Measurements from ENCODE around the gene SYT7. TPM values are rescaled to one million over a fixed set of nuclear protein-coding genes. Genes with fewer than 3 reads are reported as not detected.
"Not testable (repeated sequence)": the region's sequence is repeated elsewhere in the genome, so short reads cannot be mapped to it uniquely, and the experiment has no call there.

The SYT7 gene
- total RNA-seq, 1 donor: 3.6 TPM

- H3K9me3 ChIP-seq (ENCODE audit: low read depth, low read length): no peaks in the 10 kb centered on the region
- H3K4me2 ChIP-seq (ENCODE audit: insufficient read depth, low read length): peak overlapping the region; percentile 54
- H4K20me1 ChIP-seq (ENCODE audit: insufficient read depth, low read length): peaks cover 4% of the 10 kb centered on the region
- DNase-seq (ENCODE audit: insufficient read length, low spot score, missing footprints): no peak
- H3K79me2 ChIP-seq (ENCODE audit: insufficient read depth, low read length): no peaks in the 10 kb centered on the region
- no peaks in the 10 kb centered on the region for H3K36me3 ChIP-seq (ENCODE audit: insufficient read depth, low read length)
- peak overlapping the region; percentile 94 for H3K27ac ChIP-seq (ENCODE audit: low read depth, low read length)
- no peaks in the 10 kb centered on the region for H3K27me3 ChIP-seq (ENCODE audit: insufficient read depth, low read length)
- no peak overlapping the region for H2AFZ ChIP-seq (ENCODE audit: low read length)
- TF ChIP-seq, protein P1, sequence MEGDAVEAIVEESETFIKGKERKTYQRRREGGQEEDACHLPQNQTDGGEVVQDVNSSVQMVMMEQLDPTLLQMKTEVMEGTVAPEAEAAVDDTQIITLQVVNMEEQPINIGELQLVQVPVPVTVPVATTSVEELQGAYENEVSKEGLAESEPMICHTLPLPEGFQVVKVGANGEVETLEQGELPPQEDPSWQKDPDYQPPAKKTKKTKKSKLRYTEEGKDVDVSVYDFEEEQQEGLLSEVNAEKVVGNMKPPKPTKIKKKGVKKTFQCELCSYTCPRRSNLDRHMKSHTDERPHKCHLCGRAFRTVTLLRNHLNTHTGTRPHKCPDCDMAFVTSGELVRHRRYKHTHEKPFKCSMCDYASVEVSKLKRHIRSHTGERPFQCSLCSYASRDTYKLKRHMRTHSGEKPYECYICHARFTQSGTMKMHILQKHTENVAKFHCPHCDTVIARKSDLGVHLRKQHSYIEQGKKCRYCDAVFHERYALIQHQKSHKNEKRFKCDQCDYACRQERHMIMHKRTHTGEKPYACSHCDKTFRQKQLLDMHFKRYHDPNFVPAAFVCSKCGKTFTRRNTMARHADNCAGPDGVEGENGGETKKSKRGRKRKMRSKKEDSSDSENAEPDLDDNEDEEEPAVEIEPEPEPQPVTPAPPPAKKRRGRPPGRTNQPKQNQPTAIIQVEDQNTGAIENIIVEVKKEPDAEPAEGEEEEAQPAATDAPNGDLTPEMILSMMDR (IDR thresholded peaks at IDR 0.05; ENCODE audit: extremely low read depth, low read depth, low read length): no peak
- peaks cover 25% of the 10 kb centered on the region for H3K4me1 ChIP-seq (ENCODE audit: insufficient read depth, low read length)
- H3K4me3 ChIP-seq (ENCODE audit: insufficient read depth, low read length): peak overlapping the region; percentile 33
Observed at GRCh38 chr11:61472868-61473267, 108.0 kb downstream of the SYT7 start.

DNA sequence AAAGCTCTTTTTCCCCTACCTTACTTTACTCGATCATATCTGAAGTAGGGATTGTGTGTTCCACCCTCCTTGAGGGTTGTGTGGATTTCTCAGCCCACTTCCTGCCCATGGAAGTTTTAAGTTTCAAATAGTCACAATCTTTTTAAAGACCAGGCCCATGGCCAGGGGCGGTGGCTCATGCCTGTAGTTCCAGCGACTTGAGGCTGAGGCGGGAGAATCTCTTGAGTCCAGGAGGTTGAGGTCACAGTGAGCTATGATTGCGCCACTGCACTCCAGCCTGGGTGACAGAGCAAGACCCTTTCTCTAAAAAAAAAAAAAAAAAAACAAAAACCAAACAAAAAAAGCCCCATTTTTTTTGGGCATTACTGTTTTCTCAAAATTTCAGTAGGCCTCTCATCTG is 108.6 kb downstream of the SYT7 start:
- H3K36me3 ChIP-seq (ENCODE audit: insufficient read depth, low read length): no peaks in the 10 kb centered on the region
- no peaks in the 10 kb centered on the region for H4K20me1 ChIP-seq (ENCODE audit: insufficient read depth, low read length)
- H2AFZ ChIP-seq (ENCODE audit: low read length): peak overlapping the region; percentile 21
- H3K4me1 ChIP-seq (ENCODE audit: insufficient read depth, low read length): peaks cover 25% of the 10 kb centered on the region
- no peaks in the 10 kb centered on the region for H3K79me2 ChIP-seq (ENCODE audit: insufficient read depth, low read length)
- peak overlapping the region; percentile 54 for H3K4me2 ChIP-seq (ENCODE audit: insufficient read depth, low read length)
- TF ChIP-seq, protein P1 (IDR thresholded peaks at IDR 0.05; ENCODE audit: extremely low read depth, low read depth, low read length): no peak
- no peaks in the 10 kb centered on the region for H3K9me3 ChIP-seq (ENCODE audit: low read depth, low read length)
- H3K4me3 ChIP-seq (ENCODE audit: insufficient read depth, low read length): peak overlapping the region; percentile 33
- H3K27ac ChIP-seq (ENCODE audit: low read depth, low read length): peak overlapping the region; percentile 94
- H3K27me3 ChIP-seq (ENCODE audit: insufficient read depth, low read length): no peaks in the 10 kb centered on the region
- peak; percentile 83 for DNase-seq (ENCODE audit: insufficient read length, low spot score, missing footprints)

DNA sequence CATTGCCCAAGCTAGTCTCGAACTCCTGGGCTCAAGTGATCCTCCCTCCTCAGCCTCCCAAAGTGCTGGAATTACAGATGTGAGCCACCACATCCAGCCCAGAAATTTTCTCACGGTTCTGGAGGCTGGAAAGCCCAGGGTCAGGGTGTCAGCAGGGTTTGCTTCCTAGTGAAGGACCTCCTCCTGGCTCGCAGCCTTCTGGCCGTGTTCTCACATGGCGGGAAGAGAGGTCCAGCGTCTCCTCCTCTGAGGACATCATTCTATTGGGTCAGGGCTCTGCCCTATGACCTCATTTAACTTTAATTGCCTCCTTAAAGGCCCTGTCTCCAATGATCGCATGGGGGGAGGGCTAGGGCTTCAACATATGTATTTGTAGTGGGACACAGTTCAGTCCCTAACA is 112.9 kb downstream of the SYT7 start:
- no peak overlapping the region for H3K27ac ChIP-seq (ENCODE audit: low read depth, low read length)
- no peak for DNase-seq (ENCODE audit: insufficient read length, low spot score, missing footprints)
- H3K4me3 ChIP-seq (ENCODE audit: insufficient read depth, low read length): no peak overlapping the region
- no peaks in the 10 kb centered on the region for H4K20me1 ChIP-seq (ENCODE audit: insufficient read depth, low read length)
- no peak overlapping the region for H2AFZ ChIP-seq (ENCODE audit: low read length)
- peaks cover 13% of the 10 kb centered on the region for H3K4me1 ChIP-seq (ENCODE audit: insufficient read depth, low read length)
- no peaks in the 10 kb centered on the region for H3K36me3 ChIP-seq (ENCODE audit: insufficient read depth, low read length)
- no peaks in the 10 kb centered on the region for H3K9me3 ChIP-seq (ENCODE audit: low read depth, low read length)
- TF ChIP-seq, protein P1 (IDR thresholded peaks at IDR 0.05; ENCODE audit: extremely low read depth, low read depth, low read length): no peak
- no peak overlapping the region for H3K4me2 ChIP-seq (ENCODE audit: insufficient read depth, low read length)
- H3K27me3 ChIP-seq (ENCODE audit: insufficient read depth, low read length): no peaks in the 10 kb centered on the region
- H3K79me2 ChIP-seq (ENCODE audit: insufficient read depth, low read length): no peaks in the 10 kb centered on the region

GRCh38 chr11:61467602-61468001 is 113.3 kb downstream of the SYT7 start:
- not testable (repeated sequence) for H3K36me3 ChIP-seq (ENCODE audit: insufficient read depth, low read length); H3K79me2 ChIP-seq (ENCODE audit: insufficient read depth, low read length); H4K20me1 ChIP-seq (ENCODE audit: insufficient read depth, low read length); H2AFZ ChIP-seq (ENCODE audit: low read length); H3K4me2 ChIP-seq (ENCODE audit: insufficient read depth, low read length); DNase-seq (ENCODE audit: insufficient read length, low spot score, missing footprints); H3K9me3 ChIP-seq (ENCODE audit: low read depth, low read length); H3K27me3 ChIP-seq (ENCODE audit: insufficient read depth, low read length); H3K27ac ChIP-seq (ENCODE audit: low read depth, low read length); H3K4me3 ChIP-seq (ENCODE audit: insufficient read depth, low read length); H3K4me1 ChIP-seq (ENCODE audit: insufficient read depth, low read length)

Small RNAs within 50 kb of the gene (small RNA-seq; reads per million reads assigned to genes)
- not detected for gene MIR4488

Other genes with a start within 250 kb of the SYT7 start
- 330 and 331 TPM in 2 replicates for gene DDB1, start 248.0 kb downstream of the SYT7 start, total RNA-seq
- gene TKFC, start 247.8 kb downstream of the SYT7 start, total RNA-seq: 21.8 and 30.0 TPM in 2 replicates
- gene CYB561A3, start 219.2 kb downstream of the SYT7 start, total RNA-seq: 149 and 151 TPM in 2 replicates
- gene TMEM138, start 218.7 kb downstream of the SYT7 start, total RNA-seq: 41.3 and 48.3 TPM in 2 replicates
- gene TMEM216, start 188.5 kb downstream of the SYT7 start, total RNA-seq: 5.8 and 8.3 TPM in 2 replicates
- 29.0 and 29.2 TPM in 2 replicates for gene CPSF7, start 151.1 kb downstream of the SYT7 start, total RNA-seq
- gene SDHAF2, start 151.0 kb downstream of the SYT7 start, total RNA-seq: 37.7 and 46.3 TPM in 2 replicates
- under 0.01 TPM in 2 replicates for gene LRRC10B, start 72.3 kb downstream of the SYT7 start, total RNA-seq
- 2.9 and 3.6 TPM in 2 replicates for gene DAGLA, start 99.3 kb upstream of the SYT7 start, total RNA-seq
- gene MYRF, start 171.6 kb upstream of the SYT7 start, total RNA-seq: 0.29 and 0.36 TPM in 2 replicates
- gene TMEM258, start 211.5 kb upstream of the SYT7 start, total RNA-seq: 63.3 and 81.9 TPM in 2 replicates
- 7.7 and 9.0 TPM in 2 replicates for gene FEN1, start 211.8 kb upstream of the SYT7 start, total RNA-seq
- 303 and 323 TPM in 2 replicates for gene FADS1, start 235.9 kb upstream of the SYT7 start, total RNA-seq
- 258 and 275 TPM in 2 replicates for gene FADS2, start 247.2 kb upstream of the SYT7 start, total RNA-seq